IPS-11a (cell line): ENCODE measurements around the gene CASP9.
"Not testable (repeated sequence)": the region's sequence is repeated elsewhere in the genome, so short reads cannot be mapped to it uniquely, and the experiment has no call there.

Experiments
- H3K4me3 ChIP-seq: one replicate; pipeline ENCODE4 v1.5.1; 2013; ENCODE audit warnings: low read depth, low read length, control low read depth

Gene CASP9

GRCh38 chr1:15501208-15502032 is 22.6 kb downstream of the CASP9 start:
- no peak overlapping the region for H3K4me3 ChIP-seq

- no peak overlapping the region for H3K4me3 ChIP-seq
These were observed 23.5 kb downstream of the CASP9 start for GRCh38 chr1:15500184-15501178.

- no peak overlapping the region for H3K4me3 ChIP-seq
These were observed 30.1 kb downstream of the CASP9 start for GRCh38 chr1:15493869-15494390.

- no peak overlapping the region for H3K4me3 ChIP-seq
These were observed 31.4 kb downstream of the CASP9 start for GRCh38 chr1:15492596-15492995.

GRCh38 chr1:15491010-15491409 is 33.0 kb downstream of the CASP9 start:
- not testable (repeated sequence) for H3K4me3 ChIP-seq

- no peak overlapping the region for H3K4me3 ChIP-seq
These were observed 34.8 kb downstream of the CASP9 start for GRCh38 chr1:15489052-15489736.

GRCh38 chr1:15488371-15488770 is 35.6 kb downstream of the CASP9 start:
- H3K4me3 ChIP-seq: no peak overlapping the region

GRCh38 chr1:15486844-15487610 is 37.0 kb downstream of the CASP9 start:
- not testable (repeated sequence) for H3K4me3 ChIP-seq

GRCh38 chr1:15485636-15486035 is 38.4 kb downstream of the CASP9 start:
- H3K4me3 ChIP-seq: no peak overlapping the region

- not testable (repeated sequence) for H3K4me3 ChIP-seq
These were observed 39.6 kb downstream of the CASP9 start for GRCh38 chr1:15484443-15484842.

GRCh38 chr1:15483971-15484370 is 40.0 kb downstream of the CASP9 start:
- no peak overlapping the region for H3K4me3 ChIP-seq

- not testable (repeated sequence) for H3K4me3 ChIP-seq
These were observed 41.0 kb downstream of the CASP9 start for GRCh38 chr1:15482983-15483543.

GRCh38 chr1:15482455-15482854 is 41.6 kb downstream of the CASP9 start:
- H3K4me3 ChIP-seq: not testable (repeated sequence)

GRCh38 chr1:15479654-15480347 is 44.2 kb downstream of the CASP9 start:
- no peak overlapping the region for H3K4me3 ChIP-seq

- H3K4me3 ChIP-seq: no peak overlapping the region
These were observed 46.3 kb downstream of the CASP9 start for GRCh38 chr1:15477646-15478212.

- H3K4me3 ChIP-seq: no peak overlapping the region
These were observed 47.1 kb downstream of the CASP9 start for GRCh38 chr1:15476927-15477326.

- H3K4me3 ChIP-seq: no peak within 1 kb of the TSS
These were observed 48.2 kb downstream of the CASP9 start, which contains the start of gene CELA2B for GRCh38 chr1:15475752-15476314. TSS of gene CELA2B (plus strand) at chr1:15476104. CDS start at chr1:15476126, 22 bp downstream.

- no peak overlapping the region for H3K4me3 ChIP-seq
These were observed 51.4 kb downstream of the CASP9 start for GRCh38 chr1:15472587-15472986.
